Measurements from ENCODE around the gene EFTUD2.
A peak's percentile ranks its signal among the peaks of the same experiment; 100 is the strongest.
"Not testable (repeated sequence)": the region's sequence is repeated elsewhere in the genome, so short reads cannot be mapped to it uniquely, and the experiment has no call there.

The EFTUD2 gene

GRCh38 chr17:44846206-44846605, 53.0 kb downstream of the EFTUD2 start:
- no peak for DNase-seq

- DNase-seq = no peak
Measured at GRCh38 chr17:44844390-44844830, 54.8 kb downstream of the EFTUD2 start.

GRCh38 chr17:44842748-44843147, 56.5 kb downstream of the EFTUD2 start:
- DNase-seq = no peak

GRCh38 chr17:44840936-44841335, 58.3 kb downstream of the EFTUD2 start:
- DNase-seq = no peak

- DNase-seq = no peak
Measured at GRCh38 chr17:44840274-44840673, 59.0 kb downstream of the EFTUD2 start.

GRCh38 chr17:44837196-44837595, 62.0 kb downstream of the EFTUD2 start:
- DNase-seq = no peak

GRCh38 chr17:44832805-44833204, 66.4 kb downstream of the EFTUD2 start:
- no peak for DNase-seq

GRCh38 chr17:44831371-44831770, 67.9 kb downstream of the EFTUD2 start:
- no peak for DNase-seq

GRCh38 chr17:44830359-44831288, 68.6 kb downstream of the EFTUD2 start:
- DNase-seq = peak; percentile 23

GRCh38 chr17:44829523-44830358, 69.5 kb downstream of the EFTUD2 start, which contains the start of gene GJC1:
TSS of gene GJC1 (minus strand) at chr17:44830287. CDS start at chr17:44805817, 24,470 bp downstream.
- DNase-seq = peak; percentile 13

- peak; percentile 30 for DNase-seq
Measured at GRCh38 chr17:44828919-44829522, 70.2 kb downstream of the EFTUD2 start.

GRCh38 chr17:44827863-44828262, 71.4 kb downstream of the EFTUD2 start:
- DNase-seq = no peak

GRCh38 chr17:44826123-44826790, 73.0 kb downstream of the EFTUD2 start:
- DNase-seq = no peak

GRCh38 chr17:44825236-44825635, 74.0 kb downstream of the EFTUD2 start:
- DNase-seq = not testable (repeated sequence)

GRCh38 chr17:44820631-44821212, 78.5 kb downstream of the EFTUD2 start:
- DNase-seq = peak; percentile 72

- not testable (repeated sequence) for DNase-seq
Measured at GRCh38 chr17:44818508-44818907, 80.7 kb downstream of the EFTUD2 start.

- no peak for DNase-seq
Measured at GRCh38 chr17:44812263-44812662, 87.0 kb downstream of the EFTUD2 start.

- not testable (repeated sequence) for DNase-seq
Measured at GRCh38 chr17:44808656-44809388, 90.4 kb downstream of the EFTUD2 start.

- DNase-seq = no peak
Measured at GRCh38 chr17:44808156-44808555, 91.1 kb downstream of the EFTUD2 start.

GRCh38 chr17:44807817-44808155, 91.5 kb downstream of the EFTUD2 start:
- DNase-seq = no peak

- peak; percentile 8 for DNase-seq
Measured at GRCh38 chr17:44807093-44807816, 92.0 kb downstream of the EFTUD2 start.
